T1000 (cell line): Measurements from ENCODE around the gene DHX30.

Experiments used
- DNase-seq: peaks from one replicate; lab custom pipeline; 2025; ENCODE audit warnings: mixed read lengths; lab: John Stamatoyannopoulos, UW

The DHX30 gene

DNA sequence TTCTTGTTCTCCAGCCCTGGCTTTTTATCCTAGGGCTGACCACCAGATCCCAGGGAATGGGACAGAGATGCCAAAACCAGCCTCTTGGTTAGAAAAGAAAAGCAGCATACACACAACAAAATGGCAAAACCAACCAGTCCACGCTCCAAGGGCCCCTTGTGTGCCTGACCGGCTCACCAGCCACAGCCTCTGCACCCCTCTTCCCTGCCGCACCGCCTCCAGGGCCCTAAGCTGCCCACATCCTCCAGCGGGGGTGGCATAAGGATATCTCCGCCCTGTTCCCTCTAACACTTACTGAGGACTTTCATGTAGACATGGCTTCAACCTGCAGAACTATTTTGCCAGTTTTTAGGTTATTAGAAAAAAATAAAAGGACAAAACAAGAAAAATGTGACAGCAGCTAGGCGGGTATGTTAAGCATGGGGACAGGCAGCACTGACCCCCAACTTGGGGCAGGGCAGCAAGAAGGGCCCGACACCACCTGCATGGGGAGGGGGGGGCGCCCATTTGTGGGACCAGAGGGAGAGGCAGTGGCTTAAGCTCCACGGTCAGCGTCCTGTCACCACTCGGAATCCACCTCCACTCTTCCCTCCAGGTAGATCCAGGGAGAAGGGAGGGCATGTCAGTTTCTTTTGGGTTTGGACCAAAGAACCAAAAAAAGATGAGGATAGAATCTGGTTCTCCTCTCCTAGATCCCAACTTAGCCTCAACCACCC, 49.1 kb downstream of the DHX30 start:
- DNase-seq, result no peak

DNA sequence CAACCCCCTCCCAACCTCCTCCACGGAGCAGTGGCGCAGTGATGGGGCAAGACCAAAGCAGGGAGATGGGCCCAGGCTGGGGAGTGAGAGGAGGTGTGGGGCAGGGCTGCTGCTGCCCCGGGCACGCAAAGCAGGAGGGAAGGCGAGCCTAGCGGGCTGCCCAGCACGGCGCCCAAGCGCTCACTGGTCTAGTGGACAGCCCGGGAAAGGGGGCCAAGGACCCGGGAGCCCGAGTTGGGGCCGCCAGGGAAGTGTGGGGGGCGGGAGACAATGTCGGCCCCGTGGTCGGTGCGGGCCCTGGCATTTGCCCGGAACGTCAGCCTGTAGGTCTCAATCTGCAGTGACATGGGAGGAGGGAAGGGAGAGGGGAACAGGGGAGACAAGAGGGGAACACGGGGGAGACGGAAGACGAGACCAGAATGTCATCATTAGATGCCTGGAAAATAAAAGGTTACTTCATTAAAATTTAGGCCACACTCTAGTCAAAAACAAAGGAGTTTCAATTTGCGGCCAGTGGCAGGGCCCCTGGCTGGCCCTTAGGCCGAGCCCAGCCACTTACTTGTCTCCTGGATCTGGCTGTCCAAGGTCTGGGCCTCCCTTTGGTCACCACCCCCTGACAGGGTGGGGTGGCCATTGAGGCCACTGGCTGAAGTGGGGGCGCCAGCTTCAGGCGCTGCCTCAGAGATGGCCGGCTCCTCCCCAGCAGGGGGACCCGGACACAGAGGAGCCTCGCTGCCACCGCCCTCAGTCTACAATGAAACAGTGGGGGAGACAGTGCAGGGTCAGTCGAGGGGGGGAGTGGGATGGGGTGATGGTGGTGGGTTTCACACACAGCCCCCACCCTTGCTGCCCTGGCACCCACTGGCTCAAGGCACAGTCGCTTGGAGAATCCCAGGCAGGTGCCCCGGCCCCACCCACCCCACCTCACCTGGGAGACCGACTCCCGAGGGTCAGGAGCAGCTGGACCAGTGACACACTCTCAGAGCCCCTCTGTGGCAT, 50.0 kb downstream of the DHX30 start:
- DNase-seq, result no peak

DNA sequence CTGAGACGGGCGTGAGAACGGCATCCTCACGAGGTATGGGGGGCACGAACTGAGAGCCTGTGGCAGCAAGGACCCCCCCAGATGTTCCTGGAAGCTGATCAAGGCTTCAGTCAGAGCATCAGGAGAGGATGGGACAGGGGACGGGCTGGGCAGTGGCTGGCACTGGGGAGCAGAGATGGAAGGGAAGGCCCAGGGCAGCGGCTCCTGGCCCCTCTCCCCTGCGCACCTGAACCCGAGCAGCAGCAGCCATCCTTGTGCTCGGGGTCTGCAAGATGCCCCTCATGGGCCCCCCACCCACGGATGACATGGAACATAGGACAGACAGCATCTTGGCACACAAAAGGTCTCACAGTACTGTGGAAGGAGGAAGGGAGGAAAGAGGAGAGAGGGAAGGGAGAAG, 51.3 kb downstream of the DHX30 start:
- DNase-seq, result no peak

DNA sequence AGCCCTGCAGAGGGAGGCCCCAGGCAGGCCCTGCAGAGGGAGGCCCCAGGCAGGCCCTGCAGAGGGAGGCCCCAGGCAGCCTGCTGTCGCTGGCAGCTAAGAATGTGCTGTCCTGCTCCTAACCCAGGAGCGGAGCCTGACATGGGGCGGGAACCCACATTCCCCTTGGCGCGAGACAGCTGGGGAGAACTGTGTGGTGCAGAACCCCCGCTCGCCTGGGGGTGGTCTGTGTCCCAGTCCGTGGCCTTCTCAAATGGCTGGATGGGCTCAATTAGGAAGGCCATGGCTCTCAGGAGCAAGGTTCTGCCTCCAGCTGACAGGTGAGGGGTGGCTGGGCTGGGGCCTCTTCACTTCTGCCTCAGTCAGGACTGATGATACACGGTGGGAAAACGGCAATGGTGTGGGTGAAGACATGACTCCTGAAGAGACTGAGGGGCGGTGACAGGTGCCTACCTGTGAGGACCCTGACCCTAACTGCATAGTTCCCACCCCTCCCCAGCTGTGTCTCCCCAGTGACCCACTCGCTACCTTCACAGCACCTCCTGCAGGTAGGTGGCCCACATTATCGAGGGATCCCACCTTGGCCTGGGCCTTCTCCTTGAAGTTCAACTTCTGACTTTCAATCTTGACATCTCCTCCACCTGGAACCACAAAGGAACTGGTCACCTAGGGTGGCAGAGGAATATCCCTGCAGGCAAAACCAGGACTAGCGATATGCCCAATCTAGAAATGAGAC, 52.0 kb downstream of the DHX30 start:
- no peak for DNase-seq

DNA sequence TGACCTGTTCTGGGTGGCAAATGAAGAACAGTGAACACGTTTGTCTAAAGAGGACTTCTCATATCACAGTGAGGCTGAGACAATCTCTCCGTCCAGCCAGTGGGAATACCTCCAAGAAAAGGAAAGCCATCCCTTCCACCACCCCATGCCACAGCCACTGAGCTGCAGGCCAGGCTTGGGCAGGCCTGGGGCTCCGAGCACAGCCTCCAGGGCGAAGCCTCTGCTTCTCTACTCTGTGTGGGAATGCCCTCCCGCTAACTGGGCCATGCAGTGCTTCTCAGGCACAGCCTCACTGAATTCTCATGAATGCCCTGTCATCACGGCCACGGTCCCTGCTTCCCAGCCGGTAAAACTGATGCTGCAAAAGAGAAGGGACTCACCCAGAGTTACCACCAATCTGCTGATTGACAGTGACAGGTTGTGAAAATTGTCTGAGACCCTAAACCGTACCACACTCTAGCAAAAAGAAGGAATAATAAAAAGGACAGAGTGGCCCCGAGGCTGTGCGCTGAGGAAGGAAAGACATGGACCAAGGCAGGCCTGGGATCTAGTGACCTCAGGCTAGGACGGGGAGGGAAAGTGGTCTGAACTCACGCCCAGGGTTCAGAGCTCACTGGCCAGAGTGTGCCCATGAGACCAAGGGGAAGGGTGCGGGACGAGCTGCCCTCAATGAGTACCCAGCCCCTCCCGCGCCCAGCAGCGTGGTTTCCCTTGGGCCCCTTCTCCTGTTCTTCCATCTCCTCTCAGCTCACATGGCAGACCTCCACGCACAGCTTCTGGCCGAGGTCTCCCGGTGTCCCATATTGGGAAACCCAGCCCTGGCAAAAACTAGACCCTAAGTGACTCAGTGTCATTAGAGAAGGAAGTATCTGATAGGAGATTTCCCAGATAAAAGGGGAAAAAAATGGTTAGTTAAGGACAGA, 52.8 kb downstream of the DHX30 start:
- DNase-seq, result no peak

DNA sequence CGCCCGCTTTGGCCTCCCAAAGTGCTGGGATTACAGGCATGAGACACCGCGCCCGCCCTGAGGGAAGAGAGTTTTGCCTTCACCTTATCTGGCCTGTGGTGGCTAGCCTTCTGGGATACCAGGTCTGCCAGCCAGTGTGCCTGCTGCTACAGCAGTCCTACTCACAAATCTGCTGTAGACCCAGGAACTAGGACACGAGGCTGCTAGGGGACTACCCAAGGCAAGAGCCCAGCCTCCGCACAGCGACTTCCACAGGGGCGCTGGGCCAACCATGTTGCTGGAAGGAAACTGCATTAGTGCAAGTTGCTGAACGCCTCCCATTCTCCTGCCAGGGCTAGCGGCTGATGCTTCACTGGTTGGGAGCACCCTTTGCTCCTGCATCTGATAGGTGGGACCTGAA, 53.7 kb downstream of the DHX30 start:
- no peak for DNase-seq

DNA sequence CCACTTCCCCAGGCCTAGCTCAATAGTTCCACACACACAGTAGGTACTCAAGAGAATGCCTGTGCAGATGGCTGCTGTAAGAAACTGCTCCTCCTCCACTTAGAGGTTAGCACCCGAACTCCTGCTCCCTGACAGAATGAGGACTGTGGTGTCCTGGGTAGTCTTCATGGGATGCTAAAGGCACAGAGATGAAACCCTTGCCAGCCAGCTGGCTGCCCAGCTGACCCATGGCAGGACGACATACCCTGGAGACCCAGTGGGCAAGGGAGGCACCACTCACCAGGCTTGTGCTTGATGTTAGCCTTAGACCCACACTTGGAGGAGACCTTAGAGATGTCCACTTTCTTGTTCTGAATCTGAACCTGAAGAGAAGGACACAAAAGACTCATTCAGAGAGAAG, 54.2 kb downstream of the DHX30 start:
- DNase-seq, result no peak

DNA sequence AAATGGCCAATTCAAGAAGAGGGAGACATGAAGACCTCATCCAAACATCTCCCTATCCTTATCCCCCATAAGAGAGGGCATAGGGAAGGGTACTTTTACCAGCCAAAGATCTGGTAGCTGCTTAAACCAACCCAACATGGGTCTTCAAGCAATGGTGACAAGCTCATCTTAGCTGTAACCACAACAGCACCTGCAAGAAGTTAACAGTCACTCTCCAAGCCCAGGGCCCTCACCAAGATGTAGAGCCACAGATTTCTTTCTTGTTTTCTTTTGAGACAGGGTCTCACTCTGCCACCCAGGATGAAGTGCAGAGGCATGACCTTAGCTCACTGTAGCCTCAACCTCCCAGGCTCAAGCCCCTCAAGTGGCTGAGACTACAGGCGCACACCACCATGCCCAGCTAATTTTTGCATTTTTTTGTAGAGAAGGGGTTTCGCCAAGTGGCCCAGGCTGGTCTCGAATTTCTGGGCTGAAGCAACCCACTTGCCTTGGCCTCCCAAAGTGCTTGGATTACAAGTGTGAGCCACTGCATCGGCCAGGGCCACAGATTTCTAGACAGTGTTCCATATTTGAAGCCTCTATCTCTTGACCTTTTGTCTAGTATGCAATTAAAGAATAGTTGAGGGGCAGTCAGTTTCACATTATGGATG, 57.1 kb downstream of the DHX30 start:
- no peak for DNase-seq

DNA sequence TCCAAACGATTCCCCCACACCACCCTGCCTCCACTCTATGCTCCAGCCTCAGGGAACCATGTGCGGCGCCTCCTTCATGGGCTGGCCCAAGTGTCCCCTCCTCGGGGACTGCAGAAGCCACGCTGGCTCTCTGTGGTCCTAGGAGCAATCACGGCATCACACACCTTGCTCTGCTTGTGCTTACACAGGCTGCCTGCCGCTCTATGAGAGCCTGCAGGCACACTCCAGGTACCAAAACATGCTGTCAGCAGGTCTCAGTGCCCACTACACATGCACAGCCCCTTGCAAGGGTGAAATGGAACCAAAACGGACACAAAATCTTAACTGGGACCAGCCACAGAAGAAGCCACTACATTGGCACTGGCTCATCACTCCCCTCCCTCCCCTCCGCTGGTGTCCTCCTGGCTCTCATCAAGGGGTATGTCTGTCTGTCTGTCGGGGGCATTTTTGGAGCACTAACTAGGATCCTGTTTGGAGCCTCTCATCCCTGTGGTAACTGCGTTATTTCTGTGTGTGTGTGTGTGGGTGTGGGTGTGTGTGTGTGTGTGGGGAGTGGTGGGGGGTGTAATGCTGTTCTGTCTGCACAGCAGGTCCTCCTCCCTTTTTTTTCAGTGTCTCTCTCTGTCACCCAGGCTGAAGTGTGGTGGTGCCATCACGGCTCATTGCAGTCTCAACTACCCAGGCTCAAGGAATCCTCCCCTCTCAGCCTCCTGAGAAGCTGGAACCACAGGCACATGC, 60.6 kb downstream of the DHX30 start:
- no peak for DNase-seq

DNA sequence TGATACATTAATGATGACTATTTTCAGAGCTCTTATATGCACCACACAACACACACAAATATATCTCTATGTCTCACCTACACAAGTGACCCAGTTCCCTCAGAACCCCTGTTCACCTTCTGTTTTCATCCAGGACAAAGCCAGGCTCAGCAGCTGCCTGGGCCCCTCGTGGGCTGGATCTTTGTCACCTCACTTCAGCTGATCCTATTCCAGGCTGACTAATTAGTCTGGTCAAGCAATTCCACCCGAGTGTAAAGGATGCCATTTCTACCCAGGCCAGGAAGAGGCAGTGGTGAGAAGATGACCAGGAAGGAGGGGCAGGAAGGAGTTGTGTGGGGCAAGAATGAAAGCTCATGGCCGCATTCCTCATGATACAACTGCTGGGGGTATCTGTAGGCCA, 62.3 kb downstream of the DHX30 start:
- DNase-seq, result no peak

DNA sequence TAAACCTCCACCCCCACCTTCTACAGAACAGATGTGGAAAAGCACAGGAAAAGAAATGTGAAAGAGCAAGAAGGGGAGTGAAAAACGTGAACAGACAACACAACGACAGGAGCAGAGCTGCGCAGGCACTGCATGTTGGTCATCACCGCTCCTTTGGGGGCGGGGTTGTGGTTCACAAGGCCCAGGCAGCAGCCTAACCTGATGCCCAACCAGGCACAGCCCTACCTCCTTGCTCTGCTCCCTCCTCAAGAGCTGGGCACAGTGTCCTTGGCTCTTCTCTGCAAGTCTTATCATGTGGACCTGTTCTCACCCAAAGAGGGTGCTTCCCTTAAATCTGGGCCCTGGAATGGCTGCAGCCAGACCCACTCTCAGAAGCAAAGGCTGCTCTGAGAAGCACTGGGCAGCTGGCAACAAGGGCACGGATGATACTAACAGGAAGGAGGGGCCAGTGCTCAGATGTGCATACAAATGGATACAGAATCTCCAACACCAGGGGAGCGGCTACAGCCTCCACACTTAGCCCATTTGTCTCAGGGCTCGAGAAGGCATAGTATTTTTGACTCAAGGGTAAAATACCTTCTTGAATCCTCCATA, 64.6 kb downstream of the DHX30 start:
- DNase-seq, result no peak

DNA sequence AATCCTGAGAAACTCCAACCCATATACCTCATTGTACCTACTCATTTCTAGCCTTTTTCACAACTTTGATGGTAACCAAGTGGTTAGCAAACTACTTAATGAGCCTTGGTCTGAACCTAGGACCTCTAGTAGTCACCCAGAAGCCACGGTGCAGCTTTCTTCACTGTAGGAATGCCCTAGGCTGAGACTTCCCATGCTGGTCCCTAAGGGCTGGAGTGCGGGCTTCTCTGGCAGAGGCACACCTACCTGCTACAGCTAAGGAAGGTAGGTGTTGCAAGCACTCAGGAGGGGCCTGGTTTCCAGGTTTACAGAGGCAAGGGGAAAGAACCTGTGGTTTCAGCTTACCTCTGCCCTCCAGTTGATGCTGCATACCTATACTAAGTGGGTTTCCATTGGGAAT, 65.4 kb downstream of the DHX30 start:
- no peak for DNase-seq

DNA sequence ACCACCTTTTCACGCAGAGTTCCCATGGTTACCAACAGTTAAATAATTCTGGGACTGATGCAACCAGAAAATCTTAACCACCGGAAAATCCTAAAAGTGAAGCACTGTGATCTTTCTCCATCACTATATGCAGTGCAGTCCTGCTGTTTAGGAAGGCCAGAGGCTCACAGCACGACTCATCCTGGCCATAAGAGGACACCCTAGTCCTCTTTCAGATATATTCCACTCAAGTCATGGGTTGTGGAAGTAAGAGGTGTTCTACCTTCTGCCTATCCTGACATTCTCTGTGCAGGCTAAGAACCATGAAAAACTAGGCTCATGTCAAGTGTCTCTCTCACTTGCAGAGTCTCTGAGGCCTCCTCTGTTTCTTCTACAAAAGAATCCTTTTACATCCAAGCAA, 67.2 kb downstream of the DHX30 start:
- no peak for DNase-seq

DNA sequence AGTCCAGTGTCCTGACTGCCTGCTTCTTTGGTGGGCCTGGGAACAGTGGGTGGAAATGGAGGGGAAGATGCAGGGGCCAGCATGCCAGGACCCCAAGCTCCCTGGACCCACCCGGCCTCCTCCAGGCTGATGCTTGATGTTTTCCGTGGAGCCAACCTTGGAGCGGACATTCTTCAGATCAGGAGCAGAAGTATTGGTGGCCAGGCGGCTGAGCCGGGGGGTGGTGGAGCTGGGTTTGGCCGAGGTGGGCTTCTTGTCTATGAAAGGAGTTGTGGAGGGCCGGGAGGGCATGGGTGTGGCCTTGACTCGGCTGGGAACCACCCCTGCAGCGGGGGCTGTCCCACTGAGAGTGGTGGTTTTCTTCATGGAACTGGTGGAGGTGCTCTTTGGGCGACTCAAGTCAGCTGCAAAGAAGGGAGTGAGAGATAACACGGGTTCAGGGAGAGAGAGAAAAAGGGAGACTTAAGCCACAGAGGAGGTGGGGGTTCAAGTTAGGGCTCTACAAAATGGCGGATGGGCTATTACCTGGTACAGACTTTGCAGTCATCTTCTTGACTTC, 67.8 kb downstream of the DHX30 start:
- DNase-seq, result no peak

DNA sequence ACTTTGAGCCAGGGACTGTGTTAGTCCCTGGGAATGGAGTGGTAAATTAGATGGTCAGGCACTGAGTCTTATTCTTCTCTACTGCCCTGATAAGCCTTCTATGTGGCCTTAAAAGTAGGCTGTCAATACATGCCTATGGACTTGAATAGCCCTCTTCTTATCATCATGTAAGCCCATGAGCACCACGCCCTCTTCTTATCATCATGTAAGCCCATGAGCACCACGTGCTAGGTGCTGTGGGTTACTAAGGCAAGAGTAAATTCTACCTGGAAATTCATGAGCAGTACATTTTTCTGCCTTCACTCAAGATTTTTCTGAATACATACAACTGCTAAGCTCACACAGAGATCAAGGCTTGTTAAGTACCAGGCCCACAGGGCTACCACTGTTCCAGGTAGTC, 68.5 kb downstream of the DHX30 start:
- no peak for DNase-seq

DNA sequence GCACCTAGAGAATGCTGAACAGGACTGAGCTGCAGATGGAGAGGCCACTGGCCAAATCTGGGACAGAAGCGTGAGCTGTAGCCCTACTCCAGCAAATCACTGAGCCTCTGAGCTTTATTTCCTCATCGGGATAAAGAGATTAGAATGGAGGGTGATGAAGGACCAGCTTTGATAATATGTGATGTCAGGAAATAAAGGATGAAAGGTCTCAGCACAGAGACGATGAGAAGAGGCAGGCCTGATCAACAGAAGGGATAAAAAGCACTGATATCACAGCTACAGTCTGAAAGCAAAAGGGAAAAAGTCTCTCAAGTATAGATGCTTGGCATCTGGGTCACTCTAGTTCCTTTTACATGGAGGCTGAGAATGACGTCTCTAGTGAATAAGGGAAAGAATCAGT, 70.0 kb downstream of the DHX30 start:
- DNase-seq, result no peak

DNA sequence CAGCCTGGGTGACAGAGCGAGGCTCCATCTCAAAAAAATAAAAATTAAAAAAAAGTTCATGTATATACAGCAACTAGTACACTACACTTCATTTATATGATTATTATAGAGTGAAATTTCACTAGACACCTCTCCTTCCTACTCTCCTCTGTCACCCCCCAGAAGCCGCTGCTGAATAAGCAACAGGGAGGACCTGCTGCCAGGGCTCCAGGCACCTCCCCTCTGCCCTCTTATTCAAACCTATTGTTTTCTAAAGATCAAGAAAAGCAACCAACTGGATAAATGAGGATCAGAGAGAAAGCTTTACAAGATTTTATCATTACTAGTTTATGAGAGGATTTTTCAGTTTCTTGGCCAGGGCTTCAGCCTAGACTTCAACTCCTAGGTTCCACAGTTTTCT, 71.5 kb downstream of the DHX30 start:
- DNase-seq, result no peak

DNA sequence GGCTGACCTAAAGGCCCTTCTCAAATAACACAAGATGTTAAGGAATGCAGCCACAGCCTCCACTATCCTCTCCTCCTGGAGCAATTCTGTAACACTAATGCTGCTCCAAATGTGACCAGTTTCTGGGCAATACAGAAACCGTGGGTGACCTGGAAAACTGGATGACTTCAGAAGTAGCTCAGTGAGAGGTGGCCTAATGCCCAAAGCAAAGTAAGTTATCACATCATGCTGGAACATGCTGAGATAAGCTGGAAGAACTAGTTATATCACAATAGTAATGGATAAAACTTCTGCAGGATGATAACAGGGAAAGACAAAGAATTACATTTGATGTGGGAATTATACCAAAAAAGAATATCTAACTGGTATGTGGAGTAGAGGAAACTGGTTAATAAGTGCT, 72.0 kb downstream of the DHX30 start:
- no peak for DNase-seq

DNA sequence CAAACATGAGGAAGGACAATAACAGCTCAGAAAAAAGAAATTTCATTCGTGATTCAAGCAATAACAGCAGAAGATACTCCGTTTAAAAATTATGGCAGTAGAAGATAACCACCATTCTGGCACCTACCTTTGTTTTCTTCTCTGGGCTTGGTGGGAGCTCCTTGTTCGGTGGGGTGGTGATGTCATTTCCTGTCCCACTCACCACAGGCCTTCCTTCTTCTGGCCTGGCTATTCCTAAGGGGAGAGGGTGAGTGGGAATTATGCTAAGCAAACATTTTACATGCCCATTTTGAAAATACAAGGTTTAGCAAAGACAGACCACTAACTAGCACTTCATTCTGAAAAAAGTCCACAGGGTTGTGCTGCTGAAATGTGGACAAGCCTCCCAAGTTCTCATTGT, 74.4 kb downstream of the DHX30 start:
- DNase-seq, result no peak

DNA sequence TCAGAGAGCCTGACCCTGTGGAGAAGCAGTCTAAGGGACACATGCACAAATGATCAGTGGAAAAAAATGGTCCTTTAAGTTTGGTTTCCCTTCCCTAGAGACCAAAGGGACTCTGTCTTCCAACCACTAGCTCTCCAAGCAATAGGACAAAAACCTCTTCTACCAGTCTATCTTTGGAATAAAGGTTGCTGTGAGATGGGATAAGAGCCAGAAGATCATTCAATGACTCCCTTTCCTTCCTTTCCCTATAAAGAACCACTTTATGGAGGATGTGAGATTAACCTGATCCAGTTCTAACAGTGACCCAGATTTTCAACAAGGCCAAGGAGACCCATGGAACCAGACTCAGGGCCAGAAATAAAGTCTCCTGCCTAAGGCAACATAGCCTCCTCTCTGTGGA, 74.8 kb downstream of the DHX30 start:
- DNase-seq, result no peak
